Ovary (tissue), 9 donors: ENCODE results near the gene PMFBP1. TPM values are rescaled to one million over a fixed set of nuclear protein-coding genes. Genes with fewer than 3 reads are reported as not detected.

ENCODE experiments used
- DNase-seq, 5 donors: peaks; one replicate each; pipeline ENCODE4 v3.0.0-alpha.2; 2019 to 2020
- H3K27ac ChIP-seq, 2 donors: fragments of 200-600 bp; one replicate each; pipeline versions ENCODE4 v1.5.1 to v1.8.0; 2019 to 2022
- H3K27me3 ChIP-seq: fragments of 200-600 bp; one replicate; pipeline ENCODE4 v1.8.0; 2022
- H3K36me3 ChIP-seq: fragments of 200-600 bp; sonication (generic); one replicate; pipeline ENCODE4 v1.5.1; 2019
- H3K4me1 ChIP-seq: one replicate; pipeline ENCODE4 v1.8.1; 2013; ENCODE audit warnings: mild to moderate bottlenecking, moderate library complexity; ENCODE audit not compliant: insufficient read depth
- H3K4me3 ChIP-seq: fragments of 200-600 bp; sonication (generic); one replicate; pipeline ENCODE4 v1.5.1; 2017
- H3K9me3 ChIP-seq, 2 donors: fragments of 200-600 bp in 1 of 2; sonication (generic) in 1 of 2; one replicate each; pipeline versions ENCODE4 v1.5.1 to v1.8.1; 2013 to 2019; ENCODE audit warnings: mild to moderate bottlenecking in 1 of 2, moderate library complexity in 1 of 2
- EP300 ChIP-seq: sonication (generic); formaldehyde crosslinking; IDR thresholded peaks from one replicate; pipeline ENCODE4 v1.6.1; 2017; ENCODE audit warnings: antibody characterized with exemption
- POLR2A ChIP-seq: fragments of 450-650 bp; IDR thresholded peaks from one replicate; pipeline ENCODE4 v1.6.1; 2017; ENCODE audit warnings: antibody characterized with exemption, mild to moderate bottlenecking, moderate library complexity
- WGBS, 3 donors: extraction: QIAGEN DNeasy Blood & Tissue Kit in 1 of 3; methylation state at CpG; one replicate each; pipeline versions ENCODE4 v1.1.5 to v1.1.7; 2013 to 2017; 5-methylcytosine and 5-hydroxymethylcytosine counted together
- intact Hi-C, 4 donors: fragments of 100-400 bp; cut with DNase I; formaldehyde crosslinking; loops; one replicate each; pipeline versions ENCODE4 v1.11.0 to v1.15.1; 2022 to 2023
- polyA plus RNA-seq, 2 donors: library from polyadenylated mRNA; stranded (reverse); fragments of 200-250 nt in 1 of 2; fragments of 350-450 nt in 1 of 2; fragmentation: Illumina TruSeq in 1 of 2; extraction: RNeasy Lipid Tissue Mini Kit (QIAGEN cat#74804) in 1 of 2; gene quantifications; one replicate each; pipeline ENCODE4 v1.2.3, GENCODE V29; 2013 to 2014
- total RNA-seq, 7 donors: library from RNA; depleted of rRNA in 2 of 7; stranded (reverse); fragments of >200 nt in 2 of 7; fragmentation: NEBNext Ultra II Directional in 3 of 7; extraction: Animal tissue kit (Norgen Biotek cat#: 25700) in 3 of 7; gene quantifications; one replicate each; pipeline versions ENCODE4 v1.1.0 to v1.2.4, GENCODE V29; 2016 to 2023
- TF ChIP-seq, protein P1 (sequence below), 3 donors: fragments of 450-650 bp in 2 of 3; fragments of 200-600 bp in 1 of 3; IDR thresholded peaks; one replicate each; pipeline versions ENCODE4 v1.5.1 to v1.8.0; 2016 to 2022; ENCODE audit warnings: antibody characterized with exemption in 3 of 3, mild to moderate bottlenecking in 1 of 3
- donor health status: DM: no; HTN: no; CAD: no; lungs with moderate emphysema.
- donor health status: DM: no; HTN: no; CAD: no.
- donor health status: Bipolar disorder and iron deficiency.
- donor health status: DM: yes; HTN: yes; CAD: no.
- donor health status: DM: no; HTN: no; CAD: no.
- donor health status: DM: yes; HTN: yes; CAD: no.

PMFBP1 gene
- total and polyA plus RNA-seq, 9 donors: 0.12 to 1.7 (median 0.57) TPM

DNA sequence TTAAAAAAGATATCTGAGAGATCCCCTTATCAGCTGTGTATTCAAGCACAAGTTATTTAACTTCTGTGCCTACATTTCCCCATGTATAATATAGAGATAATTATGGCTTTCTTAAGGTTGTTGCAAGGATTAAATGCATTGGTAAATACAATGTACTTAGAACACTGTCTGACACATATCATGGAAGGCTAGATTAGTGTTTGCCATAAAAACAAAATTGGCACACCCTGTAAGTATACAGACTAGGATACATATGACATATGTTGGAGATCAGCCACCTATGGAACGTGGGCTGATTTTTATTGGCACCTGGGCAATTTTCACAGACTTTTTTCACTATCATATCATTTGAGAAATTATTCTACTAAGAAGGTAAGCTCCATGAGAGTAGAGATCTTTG is 2.2 kb downstream of the PMFBP1 start:
- Histone ChIP-seq H3K4me3 (no peak overlapping the region), H3K36me3 (no peaks in the 10 kb centered on the region), H3K27ac (no peak overlapping the region), H3K9me3 (no peaks in the 10 kb centered on the region), H3K4me1 (no peaks in the 10 kb centered on the region), H3K27me3 (no peaks in the 10 kb centered on the region)
- DNase-seq: no peak
- TF ChIP-seq, protein P1, sequence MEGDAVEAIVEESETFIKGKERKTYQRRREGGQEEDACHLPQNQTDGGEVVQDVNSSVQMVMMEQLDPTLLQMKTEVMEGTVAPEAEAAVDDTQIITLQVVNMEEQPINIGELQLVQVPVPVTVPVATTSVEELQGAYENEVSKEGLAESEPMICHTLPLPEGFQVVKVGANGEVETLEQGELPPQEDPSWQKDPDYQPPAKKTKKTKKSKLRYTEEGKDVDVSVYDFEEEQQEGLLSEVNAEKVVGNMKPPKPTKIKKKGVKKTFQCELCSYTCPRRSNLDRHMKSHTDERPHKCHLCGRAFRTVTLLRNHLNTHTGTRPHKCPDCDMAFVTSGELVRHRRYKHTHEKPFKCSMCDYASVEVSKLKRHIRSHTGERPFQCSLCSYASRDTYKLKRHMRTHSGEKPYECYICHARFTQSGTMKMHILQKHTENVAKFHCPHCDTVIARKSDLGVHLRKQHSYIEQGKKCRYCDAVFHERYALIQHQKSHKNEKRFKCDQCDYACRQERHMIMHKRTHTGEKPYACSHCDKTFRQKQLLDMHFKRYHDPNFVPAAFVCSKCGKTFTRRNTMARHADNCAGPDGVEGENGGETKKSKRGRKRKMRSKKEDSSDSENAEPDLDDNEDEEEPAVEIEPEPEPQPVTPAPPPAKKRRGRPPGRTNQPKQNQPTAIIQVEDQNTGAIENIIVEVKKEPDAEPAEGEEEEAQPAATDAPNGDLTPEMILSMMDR (IDR thresholded peaks at IDR 0.05): no peak
- TF ChIP-seq POLR2A: no peak
- no peak for TF ChIP-seq EP300
- intact Hi-C loops: no loop called here
- WGBS, 3 donors: 49 to 56% (median 51%) methylated on average over 1 of the region's 1 CpG

DNA sequence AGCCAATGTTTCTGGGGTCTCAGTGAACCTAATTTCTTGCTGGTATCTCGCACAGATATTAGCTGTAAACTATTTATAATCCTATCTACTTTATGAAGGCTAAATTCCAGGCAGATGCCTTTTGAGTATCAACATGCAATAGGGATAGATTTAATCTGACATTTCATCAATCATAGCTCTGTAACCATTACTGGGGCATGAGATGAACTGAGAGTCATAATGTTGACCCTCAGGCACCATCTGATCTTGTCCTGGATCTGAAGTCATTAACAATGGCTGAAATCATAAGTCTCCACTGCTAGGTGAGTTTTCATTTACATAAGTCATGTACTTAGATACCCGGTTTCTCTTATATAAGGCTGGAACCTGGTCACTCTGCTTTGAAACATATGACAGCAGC is 3.6 kb downstream of the PMFBP1 start:
- H3K4me1 ChIP-seq: no peaks in the 10 kb centered on the region
- no peaks in the 10 kb centered on the region for H3K9me3 ChIP-seq
- TF ChIP-seq POLR2A (no peak), EP300 (no peak)
- TF ChIP-seq, protein P1 (IDR thresholded peaks at IDR 0.05): no peak
- intact Hi-C loops: no loop called here
- H3K27me3 ChIP-seq: no peaks in the 10 kb centered on the region
- no peaks in the 10 kb centered on the region for H3K36me3 ChIP-seq
- H3K27ac ChIP-seq: no peak overlapping the region
- H3K4me3 ChIP-seq: no peak overlapping the region
- no peak for DNase-seq
- 82 to 87% (median 86%) methylated on average over 2 of the region's 2 CpGs for WGBS, 3 donors

DNA sequence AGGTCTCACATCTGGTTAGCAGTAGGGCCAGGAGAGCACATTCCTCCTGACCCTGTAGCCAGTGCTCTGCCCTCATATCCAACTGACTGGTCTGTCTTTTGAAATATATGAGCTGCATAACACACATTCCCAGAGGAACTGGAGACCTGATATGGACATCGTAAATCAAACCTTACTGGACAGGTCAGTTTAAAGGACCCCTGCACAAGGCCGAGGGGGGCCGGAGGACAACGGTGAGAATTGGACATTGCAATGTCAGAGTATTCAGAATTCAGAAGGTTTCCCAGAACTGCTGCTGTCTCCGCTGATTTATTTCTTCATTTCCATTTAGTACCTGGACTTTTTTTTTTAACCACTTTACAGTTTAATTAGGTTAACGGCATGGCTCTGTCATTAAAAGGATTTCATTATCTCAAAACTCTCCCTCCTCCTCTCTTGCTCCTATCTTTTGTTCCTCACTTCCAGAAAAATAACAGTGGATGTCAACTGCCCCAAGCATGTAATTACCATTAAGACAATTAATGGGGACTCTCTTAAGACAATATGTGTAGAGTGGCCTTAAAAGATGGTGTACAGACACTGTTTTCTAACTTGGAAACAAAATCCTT is 4.9 kb downstream of the PMFBP1 start:
- TF ChIP-seq, protein P1 (IDR thresholded peaks at IDR 0.05): no peak
- H3K27me3 ChIP-seq: no peaks in the 10 kb centered on the region
- no peaks in the 10 kb centered on the region for H3K9me3 ChIP-seq
- H3K4me1 ChIP-seq: no peaks in the 10 kb centered on the region
- no peak for DNase-seq
- no peaks in the 10 kb centered on the region for H3K36me3 ChIP-seq
- H3K4me3 ChIP-seq: no peak overlapping the region
- intact Hi-C loops: no loop called here
- 52 to 55% (median 54%) methylated on average over 6 of the region's 6 CpGs for WGBS, 3 donors
- no peak overlapping the region for H3K27ac ChIP-seq

DNA sequence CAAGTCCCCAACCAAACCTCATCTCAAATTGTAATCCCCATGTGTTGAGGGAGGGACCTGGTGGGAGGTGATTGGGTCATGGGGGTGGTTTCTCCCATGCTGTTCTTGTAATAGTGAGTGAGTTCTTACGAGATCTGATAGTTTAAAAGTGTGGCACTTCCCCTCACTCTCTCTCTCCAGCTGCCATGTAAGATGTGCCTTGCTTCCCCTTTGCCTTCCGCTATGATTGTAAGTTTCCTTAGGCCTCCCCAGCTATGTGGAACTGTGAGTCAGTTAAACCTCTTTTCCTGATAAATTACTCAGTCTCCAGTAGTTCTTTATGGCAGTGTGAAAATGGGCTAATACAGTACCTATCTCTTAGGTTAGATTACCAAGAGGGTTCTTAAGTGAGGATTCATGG is 5.8 kb downstream of the PMFBP1 start:
- intact Hi-C loops: no loop called here
- Histone ChIP-seq H3K27ac (no peak overlapping the region), H3K27me3 (no peaks in the 10 kb centered on the region), H3K4me3 (no peak overlapping the region), H3K36me3 (no peaks in the 10 kb centered on the region), H3K9me3 (no peaks in the 10 kb centered on the region), H3K4me1 (no peaks in the 10 kb centered on the region)
- no peak for DNase-seq
- WGBS, 3 donors: 87 to 94% (median 92%) methylated on average over 2 of the region's 2 CpGs
- TF ChIP-seq, protein P1 (IDR thresholded peaks at IDR 0.05): no peak
- TF ChIP-seq EP300: no peak
- no peak for TF ChIP-seq POLR2A
